ENCODE results near the gene ETV1. TPM values are rescaled to one million over a fixed set of nuclear protein-coding genes. Genes with fewer than 3 reads are reported as not detected.
A peak's percentile ranks its signal among the peaks of the same experiment; 100 is the strongest.

The ETV1 gene
- total and polyA plus RNA-seq, 4 donors, result 12.7 to 85.3 (median 45.1) TPM

GRCh38 chr7:13912715-13913278, 76.7 kb downstream of the ETV1 start:
- no peaks in the 10 kb centered on the region for H3K27me3 ChIP-seq (ENCODE audit: control insufficient read depth in 3 of 3, insufficient read depth in 3 of 3, low read length in 2 of 3)
- H3K9me3 ChIP-seq (ENCODE audit: control insufficient read depth in 4 of 4, insufficient read depth in 3 of 4, low read length in 3 of 4), result no peaks in the 10 kb centered on the region
- ATAC-seq (ENCODE audit: insufficient read depth, low FRiP score), result no peak
- peak; percentile 69 to 93 (median 93) for DNase-seq
- TF ChIP-seq, protein P1, sequence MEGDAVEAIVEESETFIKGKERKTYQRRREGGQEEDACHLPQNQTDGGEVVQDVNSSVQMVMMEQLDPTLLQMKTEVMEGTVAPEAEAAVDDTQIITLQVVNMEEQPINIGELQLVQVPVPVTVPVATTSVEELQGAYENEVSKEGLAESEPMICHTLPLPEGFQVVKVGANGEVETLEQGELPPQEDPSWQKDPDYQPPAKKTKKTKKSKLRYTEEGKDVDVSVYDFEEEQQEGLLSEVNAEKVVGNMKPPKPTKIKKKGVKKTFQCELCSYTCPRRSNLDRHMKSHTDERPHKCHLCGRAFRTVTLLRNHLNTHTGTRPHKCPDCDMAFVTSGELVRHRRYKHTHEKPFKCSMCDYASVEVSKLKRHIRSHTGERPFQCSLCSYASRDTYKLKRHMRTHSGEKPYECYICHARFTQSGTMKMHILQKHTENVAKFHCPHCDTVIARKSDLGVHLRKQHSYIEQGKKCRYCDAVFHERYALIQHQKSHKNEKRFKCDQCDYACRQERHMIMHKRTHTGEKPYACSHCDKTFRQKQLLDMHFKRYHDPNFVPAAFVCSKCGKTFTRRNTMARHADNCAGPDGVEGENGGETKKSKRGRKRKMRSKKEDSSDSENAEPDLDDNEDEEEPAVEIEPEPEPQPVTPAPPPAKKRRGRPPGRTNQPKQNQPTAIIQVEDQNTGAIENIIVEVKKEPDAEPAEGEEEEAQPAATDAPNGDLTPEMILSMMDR (IDR thresholded peaks at IDR 0.05; ENCODE audit: control extremely low read depth, extremely low read depth), result no peak
- no peak overlapping the region for H3K27ac ChIP-seq (ENCODE audit: low read depth in 1 of 2, low read length in 1 of 2)
- no peak overlapping the region for H3K4me3 ChIP-seq
- peaks cover 0 to 16% (median 0%) of the 10 kb centered on the region in 5 donors for H3K4me1 ChIP-seq (ENCODE audit: control insufficient read depth in 5 of 5, insufficient read depth in 5 of 5, low read length in 5 of 5)
- 55 to 63% methylated on average over 4 of the region's 4 CpGs for WGBS, 2 donors
- H3K36me3 ChIP-seq (ENCODE audit: control insufficient read depth in 4 of 4, insufficient read depth in 4 of 4, low read length in 4 of 4), result peaks cover 0 to 12% (median 8%) of the 10 kb centered on the region in 4 donors
- H3K9ac ChIP-seq (ENCODE audit: insufficient read depth in 1 of 2, low read length in 2 of 2), result peak overlapping the region in 1 of 2 donors; percentile 1

DNA sequence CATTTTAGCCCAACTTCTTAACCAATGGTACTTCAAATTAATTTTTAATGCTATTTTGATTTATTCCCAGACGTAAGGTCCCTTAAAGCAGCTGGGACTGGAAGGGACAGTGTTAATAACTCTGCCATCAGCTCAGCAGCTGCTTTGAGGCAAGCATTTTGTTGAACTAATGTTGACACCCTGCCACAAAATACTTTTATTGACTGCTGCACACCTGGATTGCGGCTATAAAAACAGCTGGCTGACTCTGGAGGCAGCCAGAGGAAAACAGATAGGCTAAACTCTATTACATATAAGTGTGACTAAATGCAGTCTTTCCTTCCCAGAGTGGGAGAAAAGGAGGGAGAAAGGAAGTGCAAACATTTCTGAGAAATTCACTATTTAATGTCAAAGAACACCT, 77.6 kb downstream of the ETV1 start:
- peaks cover 0 to 12% (median 7%) of the 10 kb centered on the region in 4 donors for H3K36me3 ChIP-seq (ENCODE audit: control insufficient read depth in 4 of 4, insufficient read depth in 4 of 4, low read length in 4 of 4)
- no peaks in the 10 kb centered on the region for H3K27me3 ChIP-seq (ENCODE audit: control insufficient read depth in 3 of 3, insufficient read depth in 3 of 3, low read length in 2 of 3)
- H3K9ac ChIP-seq (ENCODE audit: insufficient read depth in 1 of 2, low read length in 2 of 2), result no peak overlapping the region
- ATAC-seq (ENCODE audit: insufficient read depth, low FRiP score), result no peak
- TF ChIP-seq, protein P1 (IDR thresholded peaks at IDR 0.05; ENCODE audit: control extremely low read depth, extremely low read depth), result no peak
- H3K27ac ChIP-seq (ENCODE audit: low read depth in 1 of 2, low read length in 1 of 2), result no peak overlapping the region
- no peak overlapping the region for H3K4me3 ChIP-seq
- H3K4me1 ChIP-seq (ENCODE audit: control insufficient read depth in 5 of 5, insufficient read depth in 5 of 5, low read length in 5 of 5), result peaks cover 0 to 16% (median 0%) of the 10 kb centered on the region in 5 donors
- peak; percentile 20 to 40 (median 28) for DNase-seq
- no peaks in the 10 kb centered on the region for H3K9me3 ChIP-seq (ENCODE audit: control insufficient read depth in 4 of 4, insufficient read depth in 3 of 4, low read length in 3 of 4)
- whole genome bisulfite sequencing, 2 donors, result 74 to 81% methylated on average over 2 of the region's 2 CpGs

DNA sequence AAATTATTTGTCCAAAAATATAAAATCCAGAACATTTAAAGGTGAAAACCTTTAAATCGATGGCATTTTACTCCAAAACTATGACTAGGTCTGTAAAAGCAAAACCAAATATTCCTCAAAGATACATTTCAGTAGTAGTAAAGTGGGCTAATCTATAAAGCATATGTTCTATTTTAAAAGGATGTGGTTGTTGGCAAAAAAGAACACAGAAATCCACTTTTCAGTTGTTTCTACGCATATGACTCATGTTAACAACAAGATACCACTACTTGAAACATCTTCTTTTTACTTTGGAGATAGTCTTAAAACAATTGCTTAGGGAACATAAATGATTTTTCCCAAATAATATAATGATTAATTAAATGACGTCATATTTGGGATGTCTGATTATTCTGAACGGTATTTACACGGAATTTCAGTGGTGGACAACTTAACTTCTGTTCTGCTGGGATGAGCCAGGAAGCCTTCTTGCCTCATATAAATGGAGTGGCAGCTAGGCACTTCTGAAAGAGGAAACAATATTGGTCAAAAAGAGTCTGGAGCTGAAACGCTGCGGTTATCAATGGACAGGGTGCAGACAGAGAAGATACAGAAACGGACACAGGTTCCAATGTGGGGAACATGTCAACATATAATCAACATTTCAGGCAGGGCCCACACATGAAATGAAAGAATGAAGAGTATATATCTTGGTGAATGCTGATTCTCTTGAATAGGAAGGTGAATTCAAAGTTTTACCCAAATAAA, 78.5 kb downstream of the ETV1 start:
- Histone ChIP-seq H3K27ac (ENCODE audit: low read depth in 1 of 2, low read length in 1 of 2) (no peak overlapping the region), H3K9ac (ENCODE audit: insufficient read depth in 1 of 2, low read length in 2 of 2) (no peak overlapping the region), H3K4me3 (no peak overlapping the region), H3K4me1 (ENCODE audit: control insufficient read depth in 5 of 5, insufficient read depth in 5 of 5, low read length in 5 of 5) (peaks cover 0 to 16% (median 0%) of the 10 kb centered on the region in 5 donors), H3K9me3 (ENCODE audit: control insufficient read depth in 4 of 4, insufficient read depth in 3 of 4, low read length in 3 of 4) (no peaks in the 10 kb centered on the region), H3K27me3 (ENCODE audit: control insufficient read depth in 3 of 3, insufficient read depth in 3 of 3, low read length in 2 of 3) (no peaks in the 10 kb centered on the region), H3K36me3 (ENCODE audit: control insufficient read depth in 4 of 4, insufficient read depth in 4 of 4, low read length in 4 of 4) (peaks cover 0 to 12% (median 8%) of the 10 kb centered on the region in 4 donors)
- DNase-seq (no peak), ATAC-seq (ENCODE audit: insufficient read depth, low FRiP score) (no peak)
- TF ChIP-seq, protein P1 (IDR thresholded peaks at IDR 0.05; ENCODE audit: control extremely low read depth, extremely low read depth), result no peak
- 46 to 67% methylated on average over 8 of the region's 8 CpGs for whole genome bisulfite sequencing, 2 donors
